ENCODE measurements around the gene OAF.
"Not testable (repeated sequence)": the region's sequence is repeated elsewhere in the genome, so short reads cannot be mapped to it uniquely, and the experiment has no call there.

DNA sequence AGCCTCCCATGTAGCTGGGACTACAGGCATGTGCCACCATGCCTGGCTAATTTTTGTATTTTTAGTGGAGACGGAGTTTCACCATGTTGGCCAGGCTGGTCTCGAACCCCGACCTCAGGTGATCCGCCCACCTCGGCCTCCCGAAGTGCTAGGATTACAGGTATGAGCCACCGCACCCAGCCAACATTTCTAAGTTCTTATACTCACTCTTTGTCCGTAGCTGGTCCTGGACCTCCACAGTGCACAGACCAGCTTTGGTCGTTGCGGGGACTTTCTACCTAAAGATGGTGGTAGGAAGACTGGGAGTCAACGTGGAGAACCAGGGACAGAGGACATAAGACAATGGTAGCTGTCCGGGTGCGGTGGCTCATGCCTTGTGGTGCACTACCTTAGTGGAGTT lies 42.5 kb downstream of the OAF start:
- TF ChIP-seq EZH2 (IDR thresholded peaks at IDR 0.05; ENCODE audit: low read length, unreplicated experiment); EZH2phosphoT487 (IDR thresholded peaks at IDR 0.05; ENCODE audit: borderline replicate concordance, low read length): not testable (repeated sequence)
- TF ChIP-seq, protein P1, sequence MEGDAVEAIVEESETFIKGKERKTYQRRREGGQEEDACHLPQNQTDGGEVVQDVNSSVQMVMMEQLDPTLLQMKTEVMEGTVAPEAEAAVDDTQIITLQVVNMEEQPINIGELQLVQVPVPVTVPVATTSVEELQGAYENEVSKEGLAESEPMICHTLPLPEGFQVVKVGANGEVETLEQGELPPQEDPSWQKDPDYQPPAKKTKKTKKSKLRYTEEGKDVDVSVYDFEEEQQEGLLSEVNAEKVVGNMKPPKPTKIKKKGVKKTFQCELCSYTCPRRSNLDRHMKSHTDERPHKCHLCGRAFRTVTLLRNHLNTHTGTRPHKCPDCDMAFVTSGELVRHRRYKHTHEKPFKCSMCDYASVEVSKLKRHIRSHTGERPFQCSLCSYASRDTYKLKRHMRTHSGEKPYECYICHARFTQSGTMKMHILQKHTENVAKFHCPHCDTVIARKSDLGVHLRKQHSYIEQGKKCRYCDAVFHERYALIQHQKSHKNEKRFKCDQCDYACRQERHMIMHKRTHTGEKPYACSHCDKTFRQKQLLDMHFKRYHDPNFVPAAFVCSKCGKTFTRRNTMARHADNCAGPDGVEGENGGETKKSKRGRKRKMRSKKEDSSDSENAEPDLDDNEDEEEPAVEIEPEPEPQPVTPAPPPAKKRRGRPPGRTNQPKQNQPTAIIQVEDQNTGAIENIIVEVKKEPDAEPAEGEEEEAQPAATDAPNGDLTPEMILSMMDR (conservative IDR thresholded peaks at IDR 0.05; ENCODE audit: low read depth, low read length), result not testable (repeated sequence)
